Upper lobe of right lung (tissue), 1 donor: ENCODE data around the gene SNX20. TPM values are rescaled to one million over a fixed set of nuclear protein-coding genes. Genes with fewer than 3 reads are reported as not detected.

ENCODE experiments used
- ATAC-seq: fragments of 200-7000 bp; cut with Tn5 transposase; one replicate; pipeline ENCODE4 v1.9.1; 2020; ENCODE audit warnings: mild to moderate bottlenecking, moderate library complexity
- DNase-seq: peaks from one replicate; pipeline ENCODE4 v3.0.0-alpha.2; 2020
- H3K27ac ChIP-seq: fragments of 200-600 bp; one replicate; pipeline ENCODE4 v1.8.0; 2022
- H3K27me3 ChIP-seq: fragments of 200-600 bp; one replicate; pipeline ENCODE4 v1.8.0; 2022; ENCODE audit warnings: mild to moderate bottlenecking
- H3K36me3 ChIP-seq: fragments of 200-600 bp; one replicate; pipeline ENCODE4 v1.8.0; 2022
- H3K4me1 ChIP-seq: fragments of 200-600 bp; one replicate; pipeline ENCODE4 v1.8.0; 2022
- H3K4me3 ChIP-seq: fragments of 200-600 bp; one replicate; pipeline ENCODE4 v1.8.0; 2022; ENCODE audit warnings: mild to moderate bottlenecking
- H3K9me3 ChIP-seq: fragments of 200-600 bp; one replicate; pipeline ENCODE4 v1.8.0; 2022
- CTCF ChIP-seq: fragments of 200-600 bp; IDR thresholded peaks from one replicate; pipeline ENCODE4 v1.8.0; 2022; ENCODE audit warnings: antibody characterized with exemption
- intact Hi-C: fragments of 100-400 bp; cut with DNase I; formaldehyde crosslinking; loops from one replicate; pipeline ENCODE4 v1.11.0; 2022
- total RNA-seq: library from RNA; stranded (reverse); fragmentation: NEBNext Ultra II Directional; extraction: Animal tissue kit (Norgen Biotek cat#: 25700); gene quantifications from one replicate; pipeline ENCODE4 v1.2.1, GENCODE V29; 2021
- donor health status: DM: no; HTN: yes; CAD: no; lungs with severe emphysema.

SNX20 gene
- total RNA-seq, 1 donor from 2014 or later: 9.2 TPM

GRCh38 chr16:50622029-50622428 lies 59.1 kb downstream of the SNX20 start:
- no peak for DNase-seq
- intact Hi-C loops: no loop called here
- ATAC-seq: no peak
- H3K9me3 ChIP-seq: no peaks in the 10 kb centered on the region
- peaks cover 13% of the 10 kb centered on the region for H3K4me1 ChIP-seq
- H3K27ac ChIP-seq: no peak overlapping the region
- no peak for TF ChIP-seq CTCF
- H3K4me3 ChIP-seq: no peak overlapping the region
- no peaks in the 10 kb centered on the region for H3K36me3 ChIP-seq
- H3K27me3 ChIP-seq: no peaks in the 10 kb centered on the region

Other genes with a start within 250 kb of the SNX20 start
- 47.2 TPM for gene NKD1, start 132.9 kb downstream of the SNX20 start, total RNA-seq
- gene NOD2, start 12.3 kb upstream of the SNX20 start, total RNA-seq: 4.2 TPM
- 48.3 TPM for gene CYLD, start 60.8 kb upstream of the SNX20 start, total RNA-seq